ENCODE data around the gene CRACR2B.

The CRACR2B gene

DNA sequence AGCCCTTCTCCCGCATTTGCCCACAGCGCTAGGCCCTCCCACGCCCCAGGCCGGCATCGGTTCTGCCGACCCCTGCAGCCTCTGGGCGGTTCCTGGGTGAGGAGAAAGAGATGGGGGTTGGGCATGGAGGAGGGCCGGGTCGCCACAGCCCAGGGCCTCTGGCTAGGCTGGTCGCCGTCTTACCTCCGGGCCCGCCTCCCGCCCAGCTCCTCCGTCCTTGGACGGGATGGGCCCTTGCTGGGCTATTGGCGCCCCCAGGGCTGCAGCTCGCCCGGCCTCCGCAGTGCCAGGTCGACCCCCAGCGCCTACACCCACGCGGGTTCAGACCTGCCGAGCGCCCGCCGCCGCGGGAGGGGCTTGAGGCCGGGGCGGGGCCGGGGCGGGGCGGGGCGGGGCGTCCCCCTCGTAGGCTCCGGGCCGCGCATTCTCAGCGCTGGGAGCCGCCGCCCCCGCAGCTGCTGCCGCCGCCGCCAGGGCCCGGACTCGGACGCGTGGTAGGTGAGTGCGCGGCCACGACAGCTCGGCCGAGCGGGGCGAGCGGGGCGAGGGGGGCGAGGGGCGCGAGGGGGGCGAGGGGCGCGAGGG is 4.9 kb downstream of the CRACR2B start, which contains the start of gene CD151:
TSS of gene CD151 (plus strand) at position 424 of the 585 bp plus-strand sequence. CDS start 3,118 bp downstream, outside the sequence.
- Histone ChIP-seq H3K36me3 (ENCODE audit: control insufficient read depth, insufficient read depth, low read length) (peaks cover 3% of the 10 kb centered on the region), H3K4me3 (ENCODE audit: insufficient read depth, low read depth, low read length, poor library complexity, severe bottlenecking) (peak within 1 kb of the TSS; percentile 59), H3K27ac (ENCODE audit: insufficient read depth, low read length, poor library complexity, severe bottlenecking) (no peak within 1 kb of the TSS), H3K27me3 (replicated peaks; ENCODE audit: control insufficient read depth, insufficient read depth, low read length, poor library complexity, severe bottlenecking) (peaks cover 46% of the 10 kb centered on the region), H3K4me1 (ENCODE audit: control insufficient read depth, insufficient read depth, low read length, poor library complexity, severe bottlenecking) (peaks cover 33% of the 10 kb centered on the region), H3K9me3 (ENCODE audit: control insufficient read depth, low read length) (no peaks in the 10 kb centered on the region)
- peak in 1 of 3 donors; percentile 19 for DNase-seq

- Histone ChIP-seq H3K27me3 (replicated peaks; ENCODE audit: control insufficient read depth, insufficient read depth, low read length, poor library complexity, severe bottlenecking) (peaks cover 40% of the 10 kb centered on the region), H3K27ac (ENCODE audit: insufficient read depth, low read length, poor library complexity, severe bottlenecking) (no peak overlapping the region), H3K4me3 (ENCODE audit: insufficient read depth, low read depth, low read length, poor library complexity, severe bottlenecking) (peak overlapping the region; percentile 59), H3K36me3 (ENCODE audit: control insufficient read depth, insufficient read depth, low read length) (peaks cover 3% of the 10 kb centered on the region), H3K4me1 (ENCODE audit: control insufficient read depth, insufficient read depth, low read length, poor library complexity, severe bottlenecking) (peaks cover 31% of the 10 kb centered on the region), H3K9me3 (ENCODE audit: control insufficient read depth, low read length) (no peaks in the 10 kb centered on the region)
- peak in 2 of 3 donors; percentile 22 to 25 for DNase-seq
These were observed 5.5 kb downstream of the CRACR2B start for GRCh38 chr11:833114-833791.

DNA sequence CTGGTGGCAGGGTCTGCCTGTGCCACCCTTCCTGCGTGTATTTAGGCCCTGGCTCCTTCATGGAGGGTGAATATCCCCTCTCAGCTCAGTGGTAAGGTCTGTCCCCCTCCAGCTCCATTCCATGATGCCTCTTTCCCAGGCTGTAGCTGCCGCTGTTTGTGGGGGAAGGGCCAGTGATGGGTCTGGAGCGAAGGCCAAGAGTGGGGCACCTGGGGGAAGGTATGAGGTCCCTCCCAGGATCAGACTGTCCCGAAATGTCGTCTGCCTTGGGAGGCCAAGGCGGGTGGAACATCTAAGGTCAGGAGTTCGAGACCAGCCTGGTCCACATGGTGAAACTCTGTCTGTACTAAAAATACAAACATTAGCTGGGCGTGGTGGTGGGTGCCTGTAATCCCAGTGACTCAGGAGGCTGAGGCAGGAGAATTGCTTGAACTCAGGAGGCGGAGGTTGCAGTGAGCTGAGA is 6.2 kb downstream of the CRACR2B start:
- Histone ChIP-seq H3K36me3 (ENCODE audit: control insufficient read depth, insufficient read depth, low read length) (peaks cover 3% of the 10 kb centered on the region), H3K27me3 (replicated peaks; ENCODE audit: control insufficient read depth, insufficient read depth, low read length, poor library complexity, severe bottlenecking) (peaks cover 35% of the 10 kb centered on the region), H3K4me3 (ENCODE audit: insufficient read depth, low read depth, low read length, poor library complexity, severe bottlenecking) (peak overlapping the region; percentile 59), H3K27ac (ENCODE audit: insufficient read depth, low read length, poor library complexity, severe bottlenecking) (no peak overlapping the region), H3K4me1 (ENCODE audit: control insufficient read depth, insufficient read depth, low read length, poor library complexity, severe bottlenecking) (peaks cover 30% of the 10 kb centered on the region), H3K9me3 (ENCODE audit: control insufficient read depth, low read length) (no peaks in the 10 kb centered on the region)
- no peak for DNase-seq

DNA sequence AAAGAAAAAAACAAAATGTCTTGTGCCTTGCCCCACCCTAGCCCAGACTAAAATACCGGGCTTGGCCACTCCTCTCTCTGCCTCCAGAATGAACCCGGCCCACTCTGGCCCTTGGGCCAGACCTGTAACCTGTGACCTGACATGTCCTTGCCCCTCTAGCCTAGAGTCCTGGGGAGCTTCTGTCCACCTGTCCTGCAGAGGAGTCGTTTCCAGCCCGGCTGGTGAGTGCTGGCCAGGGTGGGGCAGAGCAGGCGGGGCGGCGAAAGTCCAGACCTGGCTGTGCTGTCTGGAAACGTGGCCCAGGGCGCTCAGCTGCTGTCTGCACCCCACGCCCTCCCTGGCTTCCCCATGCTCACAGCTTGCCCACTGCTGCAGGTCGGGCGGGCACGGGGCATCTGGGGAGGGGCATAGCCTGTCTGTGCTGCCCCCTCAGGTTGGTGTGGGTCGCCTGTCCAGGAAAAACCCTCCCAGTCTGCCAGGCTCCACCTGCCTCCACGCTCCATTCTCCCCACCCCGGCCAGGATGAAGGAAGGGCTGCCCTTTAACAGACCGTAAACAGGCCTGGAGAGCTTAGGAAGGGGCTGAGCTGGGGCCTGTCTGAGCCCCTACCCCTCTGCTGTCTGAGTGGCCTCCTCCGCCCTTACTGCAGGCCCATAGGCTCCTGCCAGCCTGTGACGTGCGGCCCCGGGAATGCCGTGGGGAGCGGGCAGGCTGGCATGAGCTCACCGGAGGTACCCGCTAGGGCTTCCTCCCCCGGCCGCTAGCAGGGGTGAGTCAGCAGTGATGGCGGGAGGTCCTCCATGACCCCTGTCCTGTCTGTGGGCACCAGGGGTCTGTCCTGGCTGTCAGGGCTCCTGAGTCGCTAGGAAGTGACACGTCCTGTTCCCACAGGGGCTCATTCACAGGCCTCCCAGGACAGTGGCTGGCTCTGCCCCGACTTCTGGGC is 6.9 kb downstream of the CRACR2B start:
- no peaks in the 10 kb centered on the region for H3K9me3 ChIP-seq (ENCODE audit: control insufficient read depth, low read length)
- no peak overlapping the region for H3K27ac ChIP-seq (ENCODE audit: insufficient read depth, low read length, poor library complexity, severe bottlenecking)
- DNase-seq, result no peak
- H3K4me1 ChIP-seq (ENCODE audit: control insufficient read depth, insufficient read depth, low read length, poor library complexity, severe bottlenecking), result peaks cover 22% of the 10 kb centered on the region
- H3K4me3 ChIP-seq (ENCODE audit: insufficient read depth, low read depth, low read length, poor library complexity, severe bottlenecking), result no peak overlapping the region
- H3K27me3 ChIP-seq (replicated peaks; ENCODE audit: control insufficient read depth, insufficient read depth, low read length, poor library complexity, severe bottlenecking), result peaks cover 28% of the 10 kb centered on the region
- H3K36me3 ChIP-seq (ENCODE audit: control insufficient read depth, insufficient read depth, low read length), result peaks cover 9% of the 10 kb centered on the region

GRCh38 chr11:836274-836673 is 8.6 kb downstream of the CRACR2B start:
- peaks cover 13% of the 10 kb centered on the region for H3K36me3 ChIP-seq (ENCODE audit: control insufficient read depth, insufficient read depth, low read length)
- H3K4me3 ChIP-seq (ENCODE audit: insufficient read depth, low read depth, low read length, poor library complexity, severe bottlenecking), result no peak overlapping the region
- no peak for DNase-seq
- no peak overlapping the region for H3K27ac ChIP-seq (ENCODE audit: insufficient read depth, low read length, poor library complexity, severe bottlenecking)
- no peaks in the 10 kb centered on the region for H3K9me3 ChIP-seq (ENCODE audit: control insufficient read depth, low read length)
- H3K27me3 ChIP-seq (replicated peaks; ENCODE audit: control insufficient read depth, insufficient read depth, low read length, poor library complexity, severe bottlenecking), result peaks cover 12% of the 10 kb centered on the region
- peaks cover 14% of the 10 kb centered on the region for H3K4me1 ChIP-seq (ENCODE audit: control insufficient read depth, insufficient read depth, low read length, poor library complexity, severe bottlenecking)

DNA sequence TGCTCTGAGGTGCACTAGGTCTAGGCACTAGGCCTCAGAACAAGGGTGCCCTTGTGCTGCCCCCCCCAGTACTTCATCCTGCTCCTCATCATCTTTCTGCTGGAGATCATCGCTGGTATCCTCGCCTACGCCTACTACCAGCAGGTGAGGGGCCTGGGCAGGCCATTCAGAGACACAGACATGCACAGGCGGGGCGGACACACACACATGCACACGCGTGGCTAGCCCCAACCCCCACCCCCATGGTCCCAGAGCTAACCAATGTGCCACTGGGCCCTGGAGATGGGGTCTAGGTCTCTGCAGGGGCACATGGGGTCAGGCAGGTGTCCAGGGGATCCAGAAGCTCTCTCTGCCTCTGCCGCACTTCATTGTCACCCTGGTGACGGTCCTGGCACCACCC is 9.0 kb downstream of the CRACR2B start:
- peaks cover 18% of the 10 kb centered on the region for H3K4me1 ChIP-seq (ENCODE audit: control insufficient read depth, insufficient read depth, low read length, poor library complexity, severe bottlenecking)
- H3K27me3 ChIP-seq (replicated peaks; ENCODE audit: control insufficient read depth, insufficient read depth, low read length, poor library complexity, severe bottlenecking), result peaks cover 8% of the 10 kb centered on the region
- no peak overlapping the region for H3K27ac ChIP-seq (ENCODE audit: insufficient read depth, low read length, poor library complexity, severe bottlenecking)
- DNase-seq, result no peak
- H3K9me3 ChIP-seq (ENCODE audit: control insufficient read depth, low read length), result no peaks in the 10 kb centered on the region
- H3K4me3 ChIP-seq (ENCODE audit: insufficient read depth, low read depth, low read length, poor library complexity, severe bottlenecking), result no peak overlapping the region
- peaks cover 13% of the 10 kb centered on the region for H3K36me3 ChIP-seq (ENCODE audit: control insufficient read depth, insufficient read depth, low read length)

DNA sequence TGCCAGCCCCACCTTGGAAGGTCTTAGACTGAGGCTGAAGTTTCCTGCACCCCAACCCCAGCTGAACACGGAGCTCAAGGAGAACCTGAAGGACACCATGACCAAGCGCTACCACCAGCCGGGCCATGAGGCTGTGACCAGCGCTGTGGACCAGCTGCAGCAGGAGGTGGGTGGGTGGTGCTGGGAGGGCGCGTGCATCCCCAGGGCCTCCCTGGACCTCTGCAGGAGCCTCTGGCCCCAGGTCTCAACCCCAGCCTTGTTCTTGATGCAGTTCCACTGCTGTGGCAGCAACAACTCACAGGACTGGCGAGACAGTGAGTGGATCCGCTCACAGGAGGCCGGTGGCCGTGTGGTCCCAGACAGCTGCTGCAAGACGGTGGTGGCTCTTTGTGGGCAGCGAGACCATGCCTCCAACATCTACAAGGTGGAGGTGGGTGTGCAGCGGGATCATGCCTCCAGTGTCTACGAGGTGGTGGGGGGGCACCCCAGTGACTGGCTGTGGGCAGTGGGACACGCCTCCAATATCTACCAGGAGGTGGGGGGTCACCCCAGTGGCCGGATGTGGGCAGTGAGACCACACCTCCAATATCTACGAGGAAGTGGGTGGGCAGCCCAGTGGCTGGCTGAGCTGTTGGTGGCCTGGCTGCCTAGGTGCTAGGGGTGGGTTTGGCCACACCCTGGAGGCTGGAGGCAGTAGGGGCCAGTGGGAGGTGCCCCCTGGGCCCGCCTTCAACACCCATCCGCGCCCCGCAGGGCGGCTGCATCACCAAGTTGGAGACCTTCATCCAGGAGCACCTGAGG is 9.7 kb downstream of the CRACR2B start:
- H3K36me3 ChIP-seq (ENCODE audit: control insufficient read depth, insufficient read depth, low read length), result peaks cover 13% of the 10 kb centered on the region
- no peak overlapping the region for H3K27ac ChIP-seq (ENCODE audit: insufficient read depth, low read length, poor library complexity, severe bottlenecking)
- no peak overlapping the region for H3K4me3 ChIP-seq (ENCODE audit: insufficient read depth, low read depth, low read length, poor library complexity, severe bottlenecking)
- peaks cover 15% of the 10 kb centered on the region for H3K4me1 ChIP-seq (ENCODE audit: control insufficient read depth, insufficient read depth, low read length, poor library complexity, severe bottlenecking)
- no peak for DNase-seq
- H3K27me3 ChIP-seq (replicated peaks; ENCODE audit: control insufficient read depth, insufficient read depth, low read length, poor library complexity, severe bottlenecking), result peaks cover under 1% of the 10 kb centered on the region
- no peaks in the 10 kb centered on the region for H3K9me3 ChIP-seq (ENCODE audit: control insufficient read depth, low read length)

DNA sequence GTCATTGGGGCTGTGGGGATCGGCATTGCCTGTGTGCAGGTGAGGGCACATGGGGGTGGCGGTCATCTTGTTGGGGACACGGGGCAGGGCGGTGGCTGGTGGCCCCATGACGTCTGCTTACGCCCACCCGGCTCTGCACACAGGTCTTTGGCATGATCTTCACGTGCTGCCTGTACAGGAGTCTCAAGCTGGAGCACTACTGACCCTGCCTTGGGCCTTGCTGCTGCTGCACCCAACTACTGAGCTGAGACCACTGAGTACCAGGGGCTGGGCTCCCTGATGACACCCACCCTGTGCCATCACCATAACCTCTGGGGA is 10.2 kb downstream of the CRACR2B start:
- no peak for DNase-seq
- Histone ChIP-seq H3K27ac (ENCODE audit: insufficient read depth, low read length, poor library complexity, severe bottlenecking) (no peak overlapping the region), H3K36me3 (ENCODE audit: control insufficient read depth, insufficient read depth, low read length) (peaks cover 13% of the 10 kb centered on the region), H3K9me3 (ENCODE audit: control insufficient read depth, low read length) (no peaks in the 10 kb centered on the region), H3K4me1 (ENCODE audit: control insufficient read depth, insufficient read depth, low read length, poor library complexity, severe bottlenecking) (peaks cover 13% of the 10 kb centered on the region), H3K4me3 (ENCODE audit: insufficient read depth, low read depth, low read length, poor library complexity, severe bottlenecking) (no peak overlapping the region), H3K27me3 (replicated peaks; ENCODE audit: control insufficient read depth, insufficient read depth, low read length, poor library complexity, severe bottlenecking) (no peaks in the 10 kb centered on the region)

DNA sequence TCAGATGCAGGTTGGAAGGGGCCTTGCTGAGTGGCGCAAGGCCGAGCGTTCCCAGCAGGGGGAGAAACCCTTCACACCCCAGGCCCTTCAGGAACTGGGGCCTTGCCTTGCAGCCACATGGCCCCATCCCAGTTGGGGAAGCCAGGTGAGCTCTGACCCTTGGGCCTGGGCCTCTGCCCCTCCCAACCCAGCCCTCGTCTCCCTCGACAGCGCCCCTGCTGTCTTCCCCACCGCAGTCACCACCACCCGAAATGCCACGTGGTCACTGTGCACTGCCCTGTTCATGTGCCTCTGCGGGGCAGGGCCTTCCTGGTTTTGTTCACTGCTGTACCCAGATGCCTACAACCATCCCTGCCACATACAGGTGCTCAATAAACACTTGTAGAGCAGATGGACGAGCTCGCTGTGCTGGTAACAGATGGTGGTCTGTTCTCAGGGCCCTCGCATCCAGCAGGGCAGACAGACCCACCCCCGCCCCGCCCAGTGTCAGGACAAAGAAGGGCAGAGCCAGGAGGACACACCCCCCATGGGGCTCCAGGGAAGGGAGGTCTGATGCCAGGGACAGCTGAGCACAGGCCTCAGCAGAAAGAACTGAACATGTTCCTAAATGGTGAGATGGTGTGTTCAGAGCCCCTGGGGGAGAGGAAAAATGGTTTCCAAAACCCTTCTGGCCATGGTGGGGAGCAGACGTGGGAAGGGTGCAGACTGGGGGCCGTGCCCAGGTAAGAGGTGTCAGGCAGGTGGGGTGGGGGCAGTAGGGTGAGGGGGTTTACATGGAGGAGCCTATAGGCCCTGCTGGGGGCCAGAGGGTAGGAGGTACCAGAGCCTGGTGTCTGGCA is 10.9 kb downstream of the CRACR2B start:
- DNase-seq, result no peak
- Histone ChIP-seq H3K4me3 (ENCODE audit: insufficient read depth, low read depth, low read length, poor library complexity, severe bottlenecking) (no peak overlapping the region), H3K9me3 (ENCODE audit: control insufficient read depth, low read length) (no peaks in the 10 kb centered on the region), H3K36me3 (ENCODE audit: control insufficient read depth, insufficient read depth, low read length) (peaks cover 13% of the 10 kb centered on the region), H3K27me3 (replicated peaks; ENCODE audit: control insufficient read depth, insufficient read depth, low read length, poor library complexity, severe bottlenecking) (no peaks in the 10 kb centered on the region), H3K27ac (ENCODE audit: insufficient read depth, low read length, poor library complexity, severe bottlenecking) (no peak overlapping the region), H3K4me1 (ENCODE audit: control insufficient read depth, insufficient read depth, low read length, poor library complexity, severe bottlenecking) (peaks cover 15% of the 10 kb centered on the region)
